Colonic mucosa (tissue), 4 donors: ENCODE data around the gene NTM. TPM values are rescaled to one million over a fixed set of nuclear protein-coding genes. Genes with fewer than 3 reads are reported as not detected.

Experiments used
- DNase-seq: peaks from one replicate; pipeline ENCODE4 v3.0.0-alpha.2; 2020
- H3K27ac ChIP-seq: fragments of 200-600 bp; one replicate; pipeline ENCODE4 v1.8.0; 2021
- H3K27me3 ChIP-seq: fragments of 200-600 bp; one replicate; pipeline ENCODE4 v1.8.0; 2021
- H3K36me3 ChIP-seq: fragments of 200-600 bp; one replicate; pipeline ENCODE4 v1.8.0; 2021
- H3K4me1 ChIP-seq: fragments of 200-600 bp; one replicate; pipeline ENCODE4 v1.8.0; 2021; ENCODE audit warnings: mild to moderate bottlenecking
- H3K4me3 ChIP-seq: fragments of 200-600 bp; one replicate; pipeline ENCODE4 v1.8.0; 2021
- H3K9ac ChIP-seq, 2 donors: one replicate each; pipeline ENCODE4 v1.7.0; 2013; ENCODE audit warnings: control low read depth in 2 of 2, low read depth in 2 of 2, low read length in 2 of 2
- H3K9me3 ChIP-seq: fragments of 200-600 bp; one replicate; pipeline ENCODE4 v1.8.0; 2021
- CTCF ChIP-seq: fragments of 200-600 bp; IDR thresholded peaks from one replicate; pipeline ENCODE4 v1.8.0; 2022; ENCODE audit warnings: antibody characterized with exemption, mild to moderate bottlenecking
- intact Hi-C: fragments of 100-400 bp; cut with DNase I; formaldehyde crosslinking; loops from one replicate; pipeline ENCODE4 v1.14.1; 2022
- total RNA-seq, 2 donors: library from RNA; stranded (reverse); fragmentation: NEBNext Ultra II Directional in 1 of 2; extraction: Animal tissue kit (Norgen Biotek cat#: 25700) in 1 of 2; gene quantifications; one replicate each; pipeline ENCODE4 v1.2.1, GENCODE V29; 2021
- donor health status: healthy.
- donor health status: DM: no; HTN: no; CAD: no.
- donor health status: DM: no; HTN: no; CAD: no.

Gene NTM
- total RNA-seq, 2 donors from 2014 or later: 1.6 to 2.8 TPM

GRCh38 chr11:131693756-131694155, 323.3 kb downstream of the NTM start:
- intact Hi-C loops: no loop called here
- Histone ChIP-seq H3K4me3 (no peak overlapping the region), H3K9me3 (no peaks in the 10 kb centered on the region), H3K9ac (no peak overlapping the region), H3K36me3 (no peaks in the 10 kb centered on the region), H3K4me1 (no peaks in the 10 kb centered on the region), H3K27ac (no peak overlapping the region), H3K27me3 (no peaks in the 10 kb centered on the region)
- peak; percentile 1 for DNase-seq
- TF ChIP-seq CTCF: no peak

GRCh38 chr11:131694526-131695424, 324.4 kb downstream of the NTM start:
- DNase-seq: peak; percentile 81
- Histone ChIP-seq H3K27me3 (no peaks in the 10 kb centered on the region), H3K4me3 (no peak overlapping the region)

GRCh38 chr11:131695889-131696429, 325.5 kb downstream of the NTM start:
- H3K27ac ChIP-seq: no peak overlapping the region
- H3K4me3 ChIP-seq: no peak overlapping the region
- no peaks in the 10 kb centered on the region for H3K4me1 ChIP-seq
- H3K9ac ChIP-seq: no peak overlapping the region
- DNase-seq: peak; percentile 3
- H3K9me3 ChIP-seq: no peaks in the 10 kb centered on the region
- intact Hi-C loops: no loop called here
- no peaks in the 10 kb centered on the region for H3K27me3 ChIP-seq
- TF ChIP-seq CTCF: no peak
- H3K36me3 ChIP-seq: no peaks in the 10 kb centered on the region

More at GRCh38 chr11:131694526-131695424, 324.4 kb downstream of the NTM start:
- TF ChIP-seq CTCF: peak; percentile 89
- no peak overlapping the region for H3K9ac ChIP-seq
- H3K4me1 ChIP-seq: no peaks in the 10 kb centered on the region
- no peak overlapping the region for H3K27ac ChIP-seq
- no peaks in the 10 kb centered on the region for H3K36me3 ChIP-seq
- H3K9me3 ChIP-seq: no peaks in the 10 kb centered on the region
- intact Hi-C loops: no loop called here

- H3K4me1 ChIP-seq: no peaks in the 10 kb centered on the region
- no peak overlapping the region for H3K9ac ChIP-seq
- no peak overlapping the region for H3K4me3 ChIP-seq
- DNase-seq: no peak
- no peaks in the 10 kb centered on the region for H3K36me3 ChIP-seq
- no peak for TF ChIP-seq CTCF
- no peak overlapping the region for H3K27ac ChIP-seq
- H3K27me3 ChIP-seq: no peaks in the 10 kb centered on the region
- no peaks in the 10 kb centered on the region for H3K9me3 ChIP-seq
- intact Hi-C loops: no loop called here
Measured at GRCh38 chr11:131696690-131697089, 326.3 kb downstream of the NTM start.

GRCh38 chr11:131703311-131703710, 332.9 kb downstream of the NTM start:
- H3K4me3 ChIP-seq: no peak overlapping the region
- no peaks in the 10 kb centered on the region for H3K4me1 ChIP-seq
- H3K9me3 ChIP-seq: no peaks in the 10 kb centered on the region
- no peak overlapping the region for H3K9ac ChIP-seq
- no peaks in the 10 kb centered on the region for H3K27me3 ChIP-seq
- TF ChIP-seq CTCF: no peak
- no peaks in the 10 kb centered on the region for H3K36me3 ChIP-seq
- H3K27ac ChIP-seq: no peak overlapping the region
- no peak for DNase-seq
- intact Hi-C loops: no loop called here
